GM21390 (cell line): ENCODE results near the gene THADA.
"Not testable (repeated sequence)": the region's sequence is repeated elsewhere in the genome, so short reads cannot be mapped to it uniquely, and the experiment has no call there.

Experiments used
- ATAC-seq: cut with Tn5 transposase; IDR thresholded peaks from one replicate; pipeline ENCODE4 v1.9.1; 2021; ENCODE audit not compliant: unreplicated experiment

The THADA gene

DNA sequence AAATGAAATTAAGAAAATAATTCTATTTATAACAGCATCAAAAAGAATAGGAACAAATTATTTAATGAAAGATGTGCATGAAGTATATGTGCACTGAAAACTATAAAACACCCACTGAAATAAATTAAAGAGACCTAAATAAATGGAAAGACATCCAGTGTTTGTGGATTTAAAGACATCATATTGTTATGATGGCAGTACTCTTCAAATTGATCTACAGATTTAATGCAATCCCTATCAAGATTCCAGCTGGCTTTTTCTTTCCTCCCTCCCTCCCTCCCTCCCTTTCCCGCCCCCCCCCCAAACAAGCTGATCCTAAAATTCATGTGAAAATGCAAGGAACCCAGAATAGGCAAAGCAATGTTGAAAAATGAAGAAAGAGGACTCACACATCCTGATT, 285.9 kb downstream of the THADA start:
- no peak for ATAC-seq

DNA sequence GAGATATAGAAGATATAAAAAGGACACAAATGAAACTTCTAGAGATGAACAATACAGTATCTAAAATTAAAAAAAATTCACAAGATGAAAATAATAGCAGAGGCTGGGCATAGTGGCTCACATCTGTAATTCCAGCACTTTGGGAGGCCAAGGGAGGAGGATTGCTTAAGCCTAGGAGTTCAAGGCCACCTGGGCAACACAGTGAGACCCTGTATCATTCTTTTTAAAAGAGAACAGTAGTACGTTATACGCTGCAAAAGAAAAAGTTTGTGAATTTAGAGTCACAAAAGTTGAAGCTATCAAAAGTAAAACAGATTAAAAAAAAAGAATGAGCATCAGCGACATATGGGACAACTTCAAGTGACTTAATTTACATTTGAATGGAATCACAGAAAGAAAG, 287.9 kb downstream of the THADA start:
- ATAC-seq = no peak

DNA sequence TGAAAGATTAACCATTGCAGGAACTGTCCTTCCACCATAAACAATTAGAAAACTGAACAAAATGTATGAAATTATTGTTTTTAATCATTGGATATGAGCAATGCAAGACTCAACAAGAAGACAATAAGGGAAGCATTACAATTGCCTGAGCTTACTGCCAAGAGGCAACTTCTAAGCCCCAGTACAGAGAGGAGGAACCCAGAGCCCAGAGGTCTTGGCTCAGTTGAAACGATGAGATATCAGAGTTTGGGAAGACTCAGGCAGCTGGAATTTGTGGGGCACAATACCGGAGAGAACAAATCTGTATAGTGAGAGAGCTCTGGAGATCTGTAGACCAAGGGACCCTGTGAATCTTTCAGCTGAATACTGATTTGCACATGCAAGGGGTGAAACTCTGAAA, 288.8 kb downstream of the THADA start:
- no peak for ATAC-seq

DNA sequence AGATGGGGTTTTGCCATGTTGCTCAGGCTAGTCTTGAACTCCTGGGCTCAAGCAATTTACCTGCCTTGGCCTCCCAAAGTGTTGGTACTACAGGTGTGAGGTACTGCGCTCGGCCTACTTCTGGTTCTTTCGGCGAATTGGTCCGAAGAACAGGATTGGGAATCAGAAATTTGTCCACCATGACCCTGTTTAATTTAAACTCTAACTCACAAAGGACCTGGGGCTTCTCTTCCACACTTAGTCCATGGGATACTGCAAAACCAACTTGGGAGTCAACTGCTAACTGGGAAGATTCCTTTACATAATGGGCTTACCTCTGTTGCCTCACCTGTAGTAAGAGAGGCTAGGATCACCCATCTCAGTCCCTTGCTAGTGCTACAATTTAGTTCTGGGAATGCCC, 289.6 kb downstream of the THADA start:
- no peak for ATAC-seq

DNA sequence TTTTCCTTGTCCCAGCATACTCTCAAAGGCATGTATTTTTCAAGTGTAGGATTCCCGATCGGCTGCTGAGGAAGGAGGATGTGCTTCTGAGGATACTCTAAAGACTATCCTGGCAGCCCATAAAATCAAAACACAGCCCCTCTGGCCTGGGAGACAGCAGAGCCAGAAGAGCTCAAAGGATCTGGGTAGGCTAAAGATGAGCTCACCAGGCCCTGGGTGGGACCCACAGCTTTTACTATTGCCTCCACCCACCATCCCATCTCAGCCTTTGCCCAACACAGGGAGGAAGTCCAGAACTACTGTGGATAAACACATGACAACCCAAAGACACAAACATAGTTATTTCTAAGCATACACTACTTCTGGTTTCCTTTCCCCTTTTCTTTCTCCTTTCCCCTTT, 290.3 kb downstream of the THADA start:
- no peak for ATAC-seq

DNA sequence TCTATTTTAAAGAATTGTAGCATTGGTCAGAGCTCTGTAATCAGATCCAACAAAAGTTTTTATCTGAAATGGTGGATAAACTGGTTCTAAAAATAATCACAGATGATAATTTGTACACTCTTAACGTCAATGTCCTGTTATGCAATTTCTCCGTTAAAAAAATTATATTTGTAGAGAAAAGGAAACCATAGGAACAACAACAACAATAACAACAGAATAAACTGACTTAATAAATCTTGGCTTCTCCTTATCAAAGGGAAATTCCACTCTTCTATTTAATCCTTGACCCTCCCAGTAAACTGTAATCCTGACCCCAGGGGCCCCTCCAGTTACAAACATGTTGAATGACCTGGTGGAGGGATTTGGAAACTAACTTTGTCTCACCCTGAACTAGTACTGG, 290.8 kb downstream of the THADA start:
- no peak for ATAC-seq

DNA sequence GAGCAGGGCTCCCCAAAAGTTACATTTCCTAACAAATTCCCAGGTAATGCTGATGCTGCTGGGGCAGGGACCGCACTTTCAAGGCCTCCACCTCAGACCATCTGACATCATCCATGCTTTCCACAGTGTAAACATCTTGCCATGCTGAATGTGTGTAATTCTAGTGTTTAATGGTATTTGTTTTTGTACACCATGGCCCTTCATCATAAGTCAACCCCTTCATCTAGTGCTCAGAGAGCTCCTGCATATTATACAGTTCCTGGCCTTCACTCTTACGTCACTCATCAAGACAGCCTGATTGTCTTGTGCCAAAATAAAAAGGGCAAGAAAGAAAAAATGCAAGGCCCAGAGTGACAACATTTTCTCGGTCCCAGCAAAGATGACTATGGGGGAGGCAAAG, 291.9 kb downstream of the THADA start:
- no peak for ATAC-seq

DNA sequence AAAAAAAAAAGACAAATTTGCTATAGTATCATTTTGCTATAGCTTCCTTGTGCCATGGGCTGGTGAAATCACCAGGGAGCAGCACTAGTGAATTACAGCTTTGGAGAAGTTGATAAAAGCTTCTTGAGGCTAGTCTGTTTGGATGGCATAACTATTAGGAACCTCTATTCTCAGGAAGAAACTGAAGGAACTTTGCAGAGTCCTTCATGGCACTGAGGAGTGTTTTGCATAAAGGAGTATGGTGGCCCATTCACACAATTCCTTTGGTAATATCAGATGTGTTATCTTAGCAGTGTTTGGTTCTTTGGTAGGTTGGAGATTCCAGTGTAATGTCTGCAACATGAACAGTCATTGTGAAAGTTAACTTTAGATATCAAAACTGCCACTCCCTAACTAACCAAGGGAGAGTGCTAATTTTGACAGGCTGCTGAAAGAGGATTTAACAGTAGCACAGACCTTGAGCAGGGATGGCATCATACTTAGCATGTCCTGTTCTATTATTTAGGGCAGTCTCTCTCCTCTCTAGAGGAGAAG, 292.8 kb downstream of the THADA start:
- ATAC-seq = no peak

DNA sequence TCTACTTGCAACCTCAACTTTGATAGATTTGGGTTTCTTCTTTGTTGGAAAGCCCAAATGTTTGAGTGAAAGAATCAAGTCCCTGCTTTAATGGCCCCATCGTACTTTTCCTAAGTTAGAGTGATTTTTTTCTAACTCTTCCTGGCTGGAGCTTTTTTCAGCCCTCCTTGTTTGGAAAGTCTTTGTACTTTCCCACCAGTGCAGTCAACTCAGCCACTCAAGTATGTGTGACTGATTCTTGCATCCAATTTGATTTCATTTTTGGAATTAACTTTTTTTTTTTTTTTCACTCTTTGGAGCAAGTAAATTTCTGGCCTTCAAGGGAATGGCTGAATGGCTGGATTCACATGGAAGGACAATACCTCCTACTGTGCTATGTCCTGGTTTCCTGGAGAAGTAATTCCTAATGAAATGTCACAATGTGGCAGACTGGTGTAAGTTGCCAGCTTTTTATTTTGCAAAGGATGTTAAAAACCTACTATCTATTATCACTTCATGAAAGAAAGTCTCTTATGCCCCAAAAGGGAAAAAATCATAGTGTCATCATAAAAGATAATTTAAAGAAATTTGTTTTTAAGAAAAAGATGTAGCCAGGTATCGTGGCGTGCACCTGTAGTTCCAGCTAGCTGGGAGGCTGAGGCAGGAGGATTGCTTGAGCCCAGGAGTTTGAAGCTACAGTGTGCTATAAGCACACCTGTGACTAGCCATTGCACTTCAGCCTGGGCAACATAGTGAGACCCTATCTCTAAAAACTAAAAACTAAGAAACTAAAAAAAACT, 293.5 kb downstream of the THADA start:
- ATAC-seq = no peak

DNA sequence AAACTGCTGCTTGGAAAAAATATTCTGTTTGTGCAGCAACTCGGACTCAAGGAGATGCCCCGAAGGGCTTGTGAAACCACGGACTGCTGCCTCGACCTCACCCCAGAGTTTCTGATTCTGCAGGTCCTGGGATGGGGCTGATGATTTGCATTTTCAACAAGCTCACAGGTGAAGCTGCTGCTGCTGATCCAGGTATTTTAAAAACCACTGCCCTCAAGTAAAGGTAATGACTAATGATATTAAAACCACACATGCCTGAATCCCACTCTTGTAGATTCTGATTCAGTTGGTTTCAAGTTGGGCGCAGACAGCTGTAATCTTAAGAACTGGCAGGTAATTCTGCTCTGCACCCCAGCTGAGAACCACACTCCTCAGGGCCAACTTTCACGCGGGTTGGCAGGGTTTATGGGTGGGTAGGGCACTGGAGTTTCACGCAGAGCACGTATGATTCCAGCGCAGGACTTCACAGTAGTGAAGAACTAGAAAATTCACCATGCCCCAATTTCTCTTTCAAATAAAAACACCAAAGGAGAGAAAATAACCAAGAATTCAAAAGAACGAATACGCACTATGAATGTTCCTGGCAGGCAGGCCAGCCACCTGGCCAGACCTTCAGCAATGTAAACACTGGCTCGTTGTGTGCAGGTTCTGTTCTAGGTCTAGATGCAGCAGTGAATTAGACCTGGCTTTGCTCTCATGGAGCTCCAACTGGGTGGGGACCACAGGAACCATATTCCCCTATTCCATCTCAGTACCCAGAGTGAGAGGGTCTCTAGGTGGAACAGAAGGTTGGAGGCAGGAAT, 294.9 kb downstream of the THADA start:
- no peak for ATAC-seq

DNA sequence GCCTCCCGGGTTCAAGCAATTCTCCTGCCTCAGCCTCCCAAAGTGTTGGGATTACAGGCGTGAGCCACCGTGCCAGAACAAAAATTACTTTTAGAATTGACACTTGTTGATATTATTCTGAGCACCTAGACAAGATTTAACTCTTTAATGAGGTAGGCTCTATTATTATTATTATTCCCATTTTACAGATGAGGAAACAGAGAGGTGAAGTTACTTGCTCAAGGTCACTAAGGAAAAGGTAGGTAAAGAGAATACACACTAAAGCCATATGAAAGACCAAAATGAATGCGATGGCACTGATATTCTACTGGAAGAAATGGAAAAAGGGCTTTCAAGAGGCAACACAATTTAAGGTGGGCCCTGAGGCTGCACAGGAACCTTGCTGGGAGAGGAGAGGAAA, 295.6 kb downstream of the THADA start:
- ATAC-seq = no peak

DNA sequence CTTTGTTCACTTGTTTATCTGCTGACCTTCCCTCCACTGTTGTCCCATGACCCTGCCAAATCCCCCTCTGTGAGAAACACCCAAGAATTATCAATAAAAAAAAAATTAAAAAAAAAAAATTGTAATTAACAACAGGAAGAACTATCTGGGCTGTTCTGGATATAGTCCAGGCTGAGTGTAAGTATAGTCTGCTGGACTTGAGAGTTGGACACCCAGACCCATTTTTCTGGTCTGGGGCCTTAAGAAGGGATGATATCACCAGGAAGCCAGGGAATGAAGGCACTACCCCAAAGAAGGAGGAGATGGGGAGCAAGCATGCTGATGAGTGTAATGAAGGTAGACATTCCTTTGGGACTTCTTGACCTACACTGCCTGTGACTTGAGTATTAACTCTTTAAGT, 297.3 kb downstream of the THADA start:
- no peak for ATAC-seq

DNA sequence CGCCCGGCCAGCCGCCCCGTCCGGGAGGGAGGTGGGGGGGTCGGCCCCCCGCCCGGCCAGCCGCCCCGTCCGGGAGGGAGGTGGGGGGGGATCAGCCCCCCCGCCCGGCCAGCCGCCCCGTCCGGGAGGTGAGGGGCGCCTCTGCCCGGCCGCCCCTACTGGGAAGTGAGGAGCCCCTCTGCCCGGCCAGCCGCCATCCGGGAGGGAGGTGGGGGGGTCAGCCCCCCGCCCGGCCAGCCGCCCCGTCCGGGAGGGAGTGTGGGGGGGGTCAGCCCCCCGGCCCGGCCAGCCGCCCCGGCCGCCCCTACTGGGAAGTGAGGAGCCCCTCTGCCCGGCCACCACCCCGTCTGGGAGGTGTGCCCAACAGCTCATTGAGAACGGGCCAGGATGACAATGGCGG, 298.1 kb downstream of the THADA start:
- ATAC-seq = not testable (repeated sequence)

DNA sequence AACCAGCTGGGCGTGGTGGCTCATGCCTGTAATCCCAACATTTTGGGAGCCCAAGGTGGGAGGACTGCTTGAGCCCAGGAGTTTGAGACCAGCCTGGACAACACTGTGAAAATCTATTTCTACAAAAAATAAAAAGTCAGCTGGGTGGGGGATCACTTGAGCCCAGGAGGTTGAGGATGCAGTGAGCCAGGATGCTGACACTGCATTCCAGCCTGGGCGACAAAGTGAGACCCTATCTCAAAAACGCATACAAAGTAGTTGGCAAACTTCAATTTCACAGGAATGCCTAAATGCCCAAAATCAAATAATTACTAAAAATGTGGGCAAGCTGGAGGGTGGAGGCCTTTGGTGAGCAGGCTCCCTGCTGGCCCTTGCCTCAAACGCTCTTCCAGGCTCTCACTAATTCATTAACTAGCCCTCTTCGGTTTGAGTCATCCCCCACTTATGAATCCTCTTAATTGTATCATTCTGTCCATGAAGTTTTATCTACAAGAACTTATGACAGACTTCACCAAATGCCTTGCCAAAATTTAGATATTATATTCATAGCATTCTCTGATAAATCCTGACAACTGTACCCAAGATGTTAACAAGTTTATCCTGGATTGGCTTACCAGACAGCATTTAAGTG, 300.8 kb downstream of the THADA start:
- no peak for ATAC-seq

DNA sequence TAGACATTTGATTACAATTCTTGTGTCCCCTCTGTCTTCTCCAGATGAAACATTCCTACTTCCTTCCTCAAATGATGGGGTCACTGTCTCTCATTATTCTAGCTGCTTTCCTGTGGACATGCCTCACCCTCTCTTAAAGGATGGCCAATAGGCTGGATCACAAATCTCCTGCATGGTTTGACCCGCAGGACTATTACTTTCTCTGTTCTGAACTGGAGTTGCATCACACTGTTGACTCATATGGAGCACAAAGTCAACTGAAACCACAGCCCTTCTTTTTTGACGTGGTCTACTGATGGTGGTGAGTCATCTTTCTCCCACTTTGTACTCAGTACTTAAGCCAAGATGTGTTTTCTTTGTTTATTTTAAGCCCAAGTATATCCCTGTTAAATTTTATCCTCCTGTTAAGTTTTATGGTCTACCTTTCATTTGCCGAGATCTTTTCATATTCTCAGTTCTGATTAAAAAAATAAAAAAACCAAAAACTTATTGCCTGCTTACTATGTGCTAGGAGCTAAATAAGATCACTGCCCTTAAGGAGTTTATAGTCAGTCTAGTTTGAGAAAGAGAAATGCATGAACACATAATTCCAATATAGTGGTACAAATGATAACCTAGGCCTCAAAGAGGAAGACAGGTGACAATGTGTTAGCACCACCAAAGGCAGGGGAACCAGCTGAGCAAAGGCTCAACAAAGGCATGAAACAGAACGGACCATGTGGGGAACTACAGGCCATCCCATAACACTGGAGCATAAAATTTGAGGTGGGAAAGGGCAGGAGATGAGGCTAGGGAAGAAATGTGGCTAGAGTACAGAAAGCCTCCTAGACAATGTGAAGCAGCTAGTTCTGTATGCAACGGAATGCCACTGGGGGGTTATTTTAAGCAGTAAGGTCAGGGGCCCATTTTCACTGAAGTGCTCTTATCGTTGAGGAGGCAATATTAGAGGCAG, 301.8 kb downstream of the THADA start:
- peak; percentile 99 for ATAC-seq

DNA sequence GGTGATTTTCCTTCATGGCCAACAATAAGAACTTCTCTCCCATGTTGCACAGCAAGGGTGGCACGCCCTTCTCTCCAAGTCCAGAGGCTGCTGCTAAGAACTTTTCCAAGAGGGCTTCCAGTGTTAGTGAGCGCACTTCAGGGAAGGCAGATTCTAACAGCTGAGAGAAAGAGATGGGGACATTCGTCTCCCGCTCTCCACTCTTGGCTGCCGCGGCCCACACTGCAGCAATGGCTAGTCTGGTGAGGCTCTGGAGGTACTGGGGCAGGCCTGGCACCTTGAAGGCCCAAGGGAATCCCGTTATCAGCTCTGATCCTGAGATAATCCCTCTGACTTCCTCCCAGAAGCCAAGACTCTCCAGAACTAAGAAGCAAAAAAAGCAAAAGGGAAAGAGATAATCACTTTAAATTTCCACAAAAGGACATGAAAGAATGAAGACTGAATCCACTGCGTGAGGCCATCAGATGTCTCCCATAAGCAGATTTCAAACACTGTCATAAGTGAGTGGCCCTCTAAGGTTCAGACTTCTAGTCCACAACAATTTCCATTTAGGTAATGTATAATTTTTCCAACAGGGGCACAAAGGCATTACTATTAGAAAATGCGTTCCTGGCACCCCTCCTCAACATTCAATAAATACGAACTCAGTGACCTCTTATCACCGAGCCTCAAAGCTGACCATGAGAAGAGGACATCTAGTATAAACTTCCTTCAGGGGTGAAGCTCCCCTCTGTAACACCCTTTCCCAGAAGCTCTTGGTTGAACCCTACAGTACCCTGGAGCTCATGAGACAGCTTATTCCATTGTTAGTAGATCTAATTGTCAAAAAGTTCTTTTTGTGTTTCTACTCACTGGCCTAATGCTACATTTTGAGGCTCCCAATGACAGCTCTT, 302.7 kb downstream of the THADA start:
- ATAC-seq = no peak

DNA sequence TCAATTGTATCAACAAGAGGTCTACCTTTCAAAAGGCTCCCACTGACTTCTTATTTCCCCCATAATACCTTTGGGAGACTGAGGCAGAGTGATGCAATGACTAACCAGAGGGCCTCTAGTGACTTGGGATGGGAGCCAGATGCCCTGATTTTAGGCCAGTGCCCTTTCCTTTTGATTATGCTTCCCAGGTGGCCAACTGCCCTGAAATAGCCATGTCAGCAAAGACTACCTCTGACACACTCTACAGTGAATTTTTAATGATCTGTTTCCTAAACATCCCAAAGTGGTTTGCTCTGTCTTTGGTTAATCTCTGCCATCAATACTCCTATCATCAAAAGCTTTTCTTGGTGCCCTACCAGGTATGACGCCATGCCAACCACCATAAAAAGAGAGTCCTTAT, 303.5 kb downstream of the THADA start:
- ATAC-seq = no peak

DNA sequence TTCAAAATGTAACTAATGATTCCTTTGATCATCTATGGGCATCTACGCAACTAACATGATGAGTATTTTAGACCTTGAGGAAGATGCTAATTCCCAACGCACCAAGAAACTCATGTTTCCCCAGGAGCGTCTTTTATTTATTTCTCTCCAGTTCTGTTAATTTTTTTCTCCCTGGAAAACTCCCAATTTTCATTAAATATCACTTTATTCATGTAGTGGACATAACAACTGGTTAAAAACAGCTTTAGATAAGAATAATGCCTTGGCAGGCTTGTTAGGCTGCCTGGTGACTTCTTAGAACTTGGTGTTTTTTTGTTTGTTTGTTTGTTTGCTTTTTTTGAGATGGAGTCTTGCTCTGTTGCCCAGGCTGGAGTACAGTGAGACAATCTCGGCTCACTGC, 306.5 kb downstream of the THADA start:
- no peak for ATAC-seq

DNA sequence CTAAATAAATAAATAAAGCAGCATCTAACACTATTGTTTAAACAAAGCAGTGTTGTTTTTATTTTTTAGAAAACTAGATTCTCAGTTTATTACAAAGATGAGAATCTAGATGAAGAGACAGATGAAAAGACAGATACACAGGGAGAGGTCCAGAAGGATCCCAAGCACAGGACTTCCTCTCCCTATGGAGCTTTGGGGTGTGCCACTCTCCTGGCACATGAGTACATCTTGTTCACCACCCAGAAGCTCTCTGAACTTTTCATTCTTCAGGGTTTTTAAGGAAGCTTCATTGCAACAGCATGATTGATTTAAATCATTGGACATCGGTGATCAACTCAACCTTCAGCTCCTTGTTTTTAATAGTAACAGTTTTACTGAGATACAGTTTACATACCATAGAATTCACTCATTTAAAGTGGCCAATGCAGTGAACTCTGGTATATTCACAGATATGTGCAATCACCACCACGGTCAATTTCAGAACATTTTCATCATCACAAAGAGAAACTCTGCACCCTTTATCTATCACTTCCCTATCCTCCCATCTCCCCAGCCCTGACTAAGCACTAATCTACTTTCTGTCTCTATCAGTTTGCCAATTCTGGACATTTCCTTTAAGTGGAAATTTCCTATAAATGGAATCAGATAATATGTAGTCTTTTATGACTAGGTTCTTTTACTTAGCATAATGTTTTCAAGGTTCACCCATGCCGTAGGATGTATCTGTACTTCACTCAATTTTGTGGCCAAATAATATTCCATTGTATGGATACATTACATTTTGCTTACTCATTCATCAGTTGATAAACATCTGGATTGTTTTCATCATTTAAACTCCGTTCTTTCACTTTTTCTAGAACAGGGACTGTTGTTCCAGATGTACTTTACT, 307.2 kb downstream of the THADA start:
- no peak for ATAC-seq
